ENCODE data around the gene RPS6KA4.

RPS6KA4 gene

DNA sequence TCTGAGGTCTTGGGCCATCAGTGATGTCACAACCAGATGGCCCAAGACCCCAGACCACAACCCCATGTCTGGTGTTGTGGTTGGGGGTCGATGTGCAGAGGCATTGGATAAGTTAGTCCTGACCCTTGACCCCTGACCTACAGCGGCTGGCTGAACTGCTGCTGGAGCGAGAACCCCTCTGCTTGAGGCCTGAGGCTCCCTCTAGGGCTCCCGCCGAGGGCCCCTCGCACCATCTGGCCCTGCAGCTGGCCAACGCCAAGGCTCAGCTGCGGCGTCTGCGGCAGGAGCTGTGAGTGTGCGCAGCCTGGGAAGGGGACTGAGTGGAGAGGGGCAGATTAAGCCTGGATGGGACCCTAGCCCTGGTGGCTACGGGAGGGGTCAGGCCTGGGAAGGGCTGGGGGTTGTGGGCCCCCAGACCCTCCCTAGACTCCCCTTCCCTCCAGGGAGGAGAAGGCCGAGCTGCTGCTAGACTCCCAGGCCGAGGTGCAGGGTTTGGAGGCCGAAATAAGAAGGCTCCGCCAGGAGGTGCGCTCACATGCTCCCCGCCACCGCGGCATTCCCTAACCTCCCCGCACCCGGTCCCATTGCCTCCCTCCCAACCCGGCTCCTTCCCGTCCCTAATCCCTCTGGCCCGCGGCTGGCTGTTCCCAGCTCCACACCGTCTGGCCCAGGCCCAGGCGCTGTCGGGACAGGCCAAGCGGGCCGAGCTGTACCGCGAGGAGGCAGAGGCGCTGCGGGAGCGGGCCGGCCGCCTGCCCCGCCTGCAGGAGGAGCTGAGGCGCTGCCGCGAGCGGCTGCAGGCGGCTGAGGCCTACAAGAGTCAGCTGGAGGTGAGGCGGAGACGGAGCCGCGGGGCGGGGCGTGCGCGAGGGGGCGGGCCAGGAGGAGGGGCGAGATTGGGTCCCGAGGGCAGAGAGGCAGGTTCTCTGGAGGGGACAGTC, 16.8 kb upstream of the RPS6KA4 start:
- DNase-seq (ENCODE audit: low spot score), result peak; percentile 88
- TF ChIP-seq, protein P1, sequence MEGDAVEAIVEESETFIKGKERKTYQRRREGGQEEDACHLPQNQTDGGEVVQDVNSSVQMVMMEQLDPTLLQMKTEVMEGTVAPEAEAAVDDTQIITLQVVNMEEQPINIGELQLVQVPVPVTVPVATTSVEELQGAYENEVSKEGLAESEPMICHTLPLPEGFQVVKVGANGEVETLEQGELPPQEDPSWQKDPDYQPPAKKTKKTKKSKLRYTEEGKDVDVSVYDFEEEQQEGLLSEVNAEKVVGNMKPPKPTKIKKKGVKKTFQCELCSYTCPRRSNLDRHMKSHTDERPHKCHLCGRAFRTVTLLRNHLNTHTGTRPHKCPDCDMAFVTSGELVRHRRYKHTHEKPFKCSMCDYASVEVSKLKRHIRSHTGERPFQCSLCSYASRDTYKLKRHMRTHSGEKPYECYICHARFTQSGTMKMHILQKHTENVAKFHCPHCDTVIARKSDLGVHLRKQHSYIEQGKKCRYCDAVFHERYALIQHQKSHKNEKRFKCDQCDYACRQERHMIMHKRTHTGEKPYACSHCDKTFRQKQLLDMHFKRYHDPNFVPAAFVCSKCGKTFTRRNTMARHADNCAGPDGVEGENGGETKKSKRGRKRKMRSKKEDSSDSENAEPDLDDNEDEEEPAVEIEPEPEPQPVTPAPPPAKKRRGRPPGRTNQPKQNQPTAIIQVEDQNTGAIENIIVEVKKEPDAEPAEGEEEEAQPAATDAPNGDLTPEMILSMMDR (conservative IDR thresholded peaks at IDR 0.05; ENCODE audit: low read depth), result peak; percentile 82
- peak overlapping the region; percentile 92 for H3K27ac ChIP-seq
- CTCF ChIA-PET, result interaction anchor here (0.5 to 3.0 kb wide), 11 partner anchors 10 to 658 kb away, joined by 3 to 30 read pairs (median 4); partner anchors contain the start of genes PRDX5 and TRMT112
- POLR2A ChIA-PET (ENCODE audit: low non-redundant PET), result interaction anchor here (0.5 to 1.2 kb wide), 4 partner anchors 10 to 1546 kb away, joined by 3 to 9 read pairs (median 4); partner anchors contain the start of genes FIBP, PRDX5 and TRMT112

DNA sequence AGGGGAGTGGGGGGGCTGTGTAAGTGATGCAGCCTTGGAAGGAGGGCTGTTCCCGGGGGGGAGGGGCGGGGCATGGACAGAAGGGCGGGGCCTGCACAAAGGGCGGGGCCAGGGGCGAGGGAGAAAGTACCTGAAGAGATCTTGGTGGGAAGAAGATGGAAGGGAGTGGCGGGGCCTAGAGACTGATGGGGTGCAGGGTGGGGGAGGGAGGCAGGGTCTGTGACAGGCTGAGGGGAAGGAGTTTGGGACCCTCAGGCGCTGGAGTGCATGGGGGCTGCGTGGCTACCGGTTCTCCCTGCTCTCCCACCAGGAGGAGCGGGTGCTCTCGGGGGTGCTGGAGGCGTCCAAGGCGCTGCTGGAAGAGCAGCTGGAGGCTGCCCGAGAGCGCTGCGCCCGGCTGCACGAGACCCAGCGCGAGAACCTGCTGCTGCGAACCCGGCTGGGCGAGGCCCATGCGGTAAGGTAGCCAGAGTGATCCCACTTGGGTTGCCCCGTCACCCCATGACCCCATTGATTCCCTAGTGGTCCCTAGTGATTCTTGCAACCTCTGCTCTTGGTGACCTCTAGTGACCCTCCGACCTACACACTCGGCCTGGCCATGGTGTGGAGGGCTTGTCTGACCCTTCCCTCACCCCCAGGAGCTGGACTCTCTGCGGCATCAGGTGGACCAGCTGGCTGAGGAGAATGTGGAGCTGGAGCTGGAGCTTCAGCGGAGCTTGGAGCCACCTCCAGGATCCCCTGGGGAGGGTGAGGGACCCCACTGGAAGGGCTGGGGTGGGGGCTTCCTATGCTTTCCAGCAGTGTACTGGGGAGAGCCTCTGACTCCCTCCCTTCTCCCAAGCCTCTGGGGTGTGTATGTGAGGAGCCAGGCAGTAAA, 15.9 kb upstream of the RPS6KA4 start:
- POLR2A ChIA-PET (ENCODE audit: low non-redundant PET), result interaction anchor here (0.9 to 1.2 kb wide), 2 partner anchors 9 to 25 kb away, joined by 3 to 9 read pairs; partner anchors contain the start of genes PRDX5 and TRMT112
- no peak for DNase-seq (ENCODE audit: low spot score)
- peak overlapping the region; percentile 92 for H3K27ac ChIP-seq
- TF ChIP-seq, protein P1 (conservative IDR thresholded peaks at IDR 0.05; ENCODE audit: low read depth), result no peak
- CTCF ChIA-PET, result interaction anchor here (0.6 to 3.0 kb wide), 12 partner anchors 9 to 657 kb away, joined by 3 to 30 read pairs (median 4); partner anchors contain the start of genes PRDX5 and TRMT112

DNA sequence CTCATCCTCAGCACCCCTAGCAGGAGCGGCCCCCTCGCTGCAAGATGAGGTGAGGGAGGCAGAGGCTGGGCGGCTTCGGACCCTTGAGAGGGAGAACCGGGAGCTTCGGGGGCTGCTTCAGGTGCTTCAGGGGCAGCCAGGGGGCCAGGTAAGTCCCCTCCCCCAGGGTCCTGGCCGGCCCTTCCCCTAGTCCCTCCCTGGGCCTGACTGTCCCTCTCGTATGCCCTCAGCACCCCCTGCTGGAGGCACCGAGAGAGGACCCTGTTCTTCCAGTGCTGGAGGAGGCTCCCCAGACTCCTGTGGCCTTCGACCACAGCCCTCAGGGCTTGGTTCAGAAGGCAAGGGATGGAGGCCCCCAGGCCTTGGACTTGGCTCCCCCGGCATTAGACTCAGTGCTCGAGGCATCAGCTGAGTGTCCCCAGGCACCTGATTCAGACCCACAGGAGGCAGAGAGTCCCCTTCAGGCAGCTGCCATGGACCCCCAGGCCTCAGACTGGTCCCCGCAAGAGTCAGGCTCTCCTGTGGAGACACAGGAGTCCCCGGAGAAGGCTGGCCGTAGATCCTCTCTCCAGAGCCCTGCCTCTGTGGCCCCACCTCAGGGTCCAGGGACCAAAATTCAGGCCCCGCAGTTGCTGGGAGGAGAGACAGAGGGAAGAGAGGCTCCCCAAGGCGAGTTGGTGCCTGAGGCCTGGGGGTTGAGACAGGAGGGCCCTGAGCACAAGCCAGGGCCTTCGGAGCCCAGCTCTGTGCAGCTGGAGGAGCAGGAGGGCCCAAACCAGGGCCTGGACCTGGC, 15.0 kb upstream of the RPS6KA4 start:
- TF ChIP-seq, protein P1 (conservative IDR thresholded peaks at IDR 0.05; ENCODE audit: low read depth), result no peak; the same call in 1 of the 2 replicates
- ChIA-PET CTCF (interaction anchor here (0.6 to 1.6 kb wide), 4 partner anchors 9 to 162 kb away, joined by 3 to 5 read pairs (median 3); no protein-coding TSS in a partner anchor), POLR2A (ENCODE audit: low non-redundant PET) (interaction anchor here (0.6 kb wide), 1 partner anchor 18 kb away, joined by 6 read pairs; no protein-coding TSS in a partner anchor)
- DNase-seq (ENCODE audit: low spot score), result no peak
- H3K27ac ChIP-seq, result peak overlapping the region; percentile 92

DNA sequence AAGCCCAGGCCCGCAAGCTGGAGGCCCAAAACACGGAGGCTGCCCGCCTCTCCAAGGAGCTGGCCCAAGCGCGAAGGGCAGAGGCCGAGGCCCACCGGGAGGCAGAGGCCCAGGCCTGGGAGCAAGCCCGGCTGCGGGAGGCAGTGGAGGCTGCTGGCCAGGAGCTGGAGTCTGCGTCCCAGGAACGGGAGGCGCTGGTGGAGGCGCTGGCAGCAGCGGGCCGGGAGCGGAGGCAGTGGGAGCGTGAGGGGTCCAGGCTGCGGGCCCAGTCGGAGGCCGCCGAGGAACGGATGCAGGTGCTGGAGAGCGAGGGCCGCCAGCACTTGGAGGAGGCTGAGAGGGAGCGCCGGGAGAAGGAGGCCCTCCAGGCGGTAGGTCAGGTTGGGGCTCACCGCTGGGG, 14.2 kb upstream of the RPS6KA4 start:
- H3K27ac ChIP-seq, result peak overlapping the region; percentile 92
- no peak for DNase-seq (ENCODE audit: low spot score)
- TF ChIP-seq, protein P1 (conservative IDR thresholded peaks at IDR 0.05; ENCODE audit: low read depth), result no peak
- ChIA-PET CTCF (interaction anchor here (0.6 to 2.0 kb wide), 3 partner anchors 10 to 27 kb away, joined by 3 to 12 read pairs (median 4); partner anchors contain the start of gene PRDX5), POLR2A (ENCODE audit: low non-redundant PET) (no interaction called here)

DNA sequence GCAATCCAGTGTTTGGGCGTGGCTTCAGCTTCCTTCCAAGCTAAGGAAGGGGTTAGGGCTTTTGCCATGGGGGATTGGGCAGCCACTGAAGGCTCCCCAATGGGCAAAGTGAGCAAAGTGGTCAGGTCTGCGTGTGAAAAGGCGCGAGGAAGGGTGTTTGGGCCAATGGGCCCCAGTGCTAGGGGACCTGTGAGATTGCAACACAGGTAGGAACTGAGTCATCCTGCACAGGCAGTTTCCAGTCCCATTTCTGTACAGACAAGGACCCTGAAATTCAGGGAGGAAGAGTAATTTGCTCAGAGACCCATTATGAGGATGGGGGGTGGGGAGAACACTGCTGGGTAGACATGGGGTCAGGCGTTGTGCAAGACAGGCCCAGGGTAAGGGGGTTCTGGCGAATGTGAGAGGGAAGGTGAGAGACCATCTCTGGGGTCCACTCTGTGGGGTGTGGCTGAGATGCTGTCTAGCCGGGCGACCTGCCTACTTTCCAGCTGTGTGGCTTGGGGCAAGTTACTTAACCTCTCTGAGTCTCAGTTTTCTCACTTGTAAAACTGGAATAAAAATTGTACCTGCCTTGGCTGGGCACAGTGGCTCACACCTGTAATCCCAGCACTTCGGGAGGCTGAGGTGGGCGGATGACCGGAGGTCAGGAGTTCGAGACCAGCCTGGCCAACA, 11.6 kb upstream of the RPS6KA4 start:
- CTCF ChIA-PET, result interaction anchor here (0.5 to 0.7 kb wide), 2 partner anchors 41 to 104 kb away, joined by 4 read pairs; no protein-coding TSS in a partner anchor
- POLR2A ChIA-PET (ENCODE audit: low non-redundant PET), result no interaction called here
- H3K27ac ChIP-seq, result peak overlapping the region; percentile 92
- DNase-seq (ENCODE audit: low spot score), result peak; percentile 61
- TF ChIP-seq, protein P1 (conservative IDR thresholded peaks at IDR 0.05; ENCODE audit: low read depth), result no peak

Measured in RWPE1 (cell line).